SU-DHL-6 (cell line): Measurements from ENCODE around the gene VTA1.
"Not testable (repeated sequence)": the region's sequence is repeated elsewhere in the genome, so short reads cannot be mapped to it uniquely, and the experiment has no call there.

Source experiments
- H2AFZ ChIP-seq: fragments of 200-600 bp; sonication (generic); 2 replicates; pipeline ENCODE4 v1.6.1; 2014; ENCODE audit warnings: low read depth, mild to moderate bottlenecking, moderate library complexity, mixed read lengths, antibody characterized with exemption, low read length; ENCODE audit not compliant: severe bottlenecking
- H3F3A ChIP-seq: fragments of 200-600 bp; shearing (Covaris generic); 2 replicates; pipeline ENCODE4 v1.6.0; 2016; ENCODE audit warnings: antibody characterized with exemption, mild to moderate bottlenecking; ENCODE audit not compliant: insufficient read depth
- H3K27ac ChIP-seq: fragments of 200-600 bp; sonication (generic); 2 replicates; pipeline ENCODE4 v1.5.1; 2016; ENCODE audit warnings: low read depth, mild to moderate bottlenecking, low read length, moderate library complexity, mixed read lengths
- H3K27me3 ChIP-seq: fragments of 200-600 bp; sonication (generic), shearing (Covaris generic); 2 replicates; pipeline ENCODE4 v1.6.0; 2014; ENCODE audit warnings: mild to moderate bottlenecking, low read length
- H3K36me3 ChIP-seq: fragments of 200-600 bp; sonication (generic); 2 replicates; pipeline ENCODE4 v1.6.1; 2014; ENCODE audit warnings: mild to moderate bottlenecking, low read length, mixed read lengths
- H3K4me2 ChIP-seq: fragments of 300-600, 200-600 bp; shearing (Covaris generic), sonication (generic); 2 replicates; pipeline ENCODE4 v1.6.0; 2014; ENCODE audit warnings: low read length, low read depth, mild to moderate bottlenecking; ENCODE audit not compliant: poor library complexity, severe bottlenecking
- H3K4me3 ChIP-seq: fragments of 200-600 bp; sonication (generic); 2 replicates; pipeline ENCODE4 v1.5.1; 2014; ENCODE audit warnings: antibody characterized with exemption, low read length, mild to moderate bottlenecking, mixed read lengths; ENCODE audit not compliant: insufficient read depth, poor library complexity, severe bottlenecking
- H3K79me2 ChIP-seq: fragments of 200-600 bp; sonication (generic); 2 replicates; pipeline ENCODE4 v1.6.1; 2014; ENCODE audit warnings: mild to moderate bottlenecking, low read length, moderate library complexity; ENCODE audit not compliant: insufficient read depth
- H3K9ac ChIP-seq: fragments of 200-600 bp; sonication (generic); 2 replicates; pipeline ENCODE4 v1.7.0; 2014; ENCODE audit warnings: mild to moderate bottlenecking, low read length
- H3K9me2 ChIP-seq: fragments of 200-600 bp; sonication (generic); replicated peaks from 2 replicates; pipeline ENCODE4 v1.6.1; 2014; ENCODE audit warnings: low read length; ENCODE audit not compliant: insufficient read depth
- H3K9me3 ChIP-seq: fragments of 200-600 bp; sonication (generic); 2 replicates; pipeline ENCODE4 v1.6.1; 2014; ENCODE audit warnings: low read length, mixed read lengths; ENCODE audit not compliant: insufficient read depth
- H4K20me1 ChIP-seq: fragments of 200-600 bp; sonication (generic); 2 replicates; pipeline ENCODE4 v1.6.1; 2014; ENCODE audit warnings: low read depth, mild to moderate bottlenecking, antibody characterized with exemption, low read length, moderate library complexity, mixed read lengths
- EZH2phosphoT487 ChIP-seq: fragments of 200-600 bp; sonication (generic), shearing (Covaris generic); conservative IDR thresholded peaks from 2 replicates; pipeline ENCODE4 v1.6.1; 2018; ENCODE audit warnings: mild to moderate bottlenecking, antibody characterized with exemption, low read length, moderate library complexity, mixed read lengths
- TF ChIP-seq, protein P1 (sequence below): fragments of 200-600 bp; sonication (generic); IDR thresholded peaks from one replicate; pipeline ENCODE4 v1.5.1; 2017; ENCODE audit warnings: antibody characterized with exemption, mild to moderate bottlenecking, low read length, moderate library complexity; ENCODE audit not compliant: insufficient read depth, poor library complexity, severe bottlenecking

VTA1 gene

DNA sequence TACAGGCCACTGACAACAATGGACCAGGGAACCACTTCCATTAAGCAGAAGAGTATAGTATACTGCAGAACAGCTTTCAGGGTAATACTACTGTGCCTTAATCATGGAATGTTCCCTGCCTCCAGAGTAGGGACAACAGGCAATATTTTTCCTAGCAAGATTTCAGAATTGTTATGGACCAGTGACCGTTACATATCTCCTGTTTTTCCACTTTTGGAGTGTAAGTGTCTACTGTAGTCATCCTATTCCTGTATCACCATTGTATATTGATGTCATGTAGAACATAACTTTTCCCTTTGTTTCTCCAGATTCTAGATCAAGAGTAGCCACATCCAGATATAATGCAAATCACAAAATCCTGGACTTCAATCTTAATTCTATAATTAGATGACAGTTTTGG lies 16.2 kb upstream of the VTA1 start:
- Histone ChIP-seq H2AFZ (no peak overlapping the region), H3K79me2 (no peaks in the 10 kb centered on the region), H3K27me3 (no peaks in the 10 kb centered on the region), H3K9me2 (no peaks in the 10 kb centered on the region), H3K36me3 (no peaks in the 10 kb centered on the region), H3F3A (no peaks in the 10 kb centered on the region), H3K27ac (no peak overlapping the region), H4K20me1 (no peaks in the 10 kb centered on the region), H3K9ac (no peak overlapping the region), H3K9me3 (no peaks in the 10 kb centered on the region), H3K4me3 (no peak overlapping the region), H3K4me2 (no peak overlapping the region)
- TF ChIP-seq EZH2phosphoT487 = no peak
- TF ChIP-seq, protein P1, sequence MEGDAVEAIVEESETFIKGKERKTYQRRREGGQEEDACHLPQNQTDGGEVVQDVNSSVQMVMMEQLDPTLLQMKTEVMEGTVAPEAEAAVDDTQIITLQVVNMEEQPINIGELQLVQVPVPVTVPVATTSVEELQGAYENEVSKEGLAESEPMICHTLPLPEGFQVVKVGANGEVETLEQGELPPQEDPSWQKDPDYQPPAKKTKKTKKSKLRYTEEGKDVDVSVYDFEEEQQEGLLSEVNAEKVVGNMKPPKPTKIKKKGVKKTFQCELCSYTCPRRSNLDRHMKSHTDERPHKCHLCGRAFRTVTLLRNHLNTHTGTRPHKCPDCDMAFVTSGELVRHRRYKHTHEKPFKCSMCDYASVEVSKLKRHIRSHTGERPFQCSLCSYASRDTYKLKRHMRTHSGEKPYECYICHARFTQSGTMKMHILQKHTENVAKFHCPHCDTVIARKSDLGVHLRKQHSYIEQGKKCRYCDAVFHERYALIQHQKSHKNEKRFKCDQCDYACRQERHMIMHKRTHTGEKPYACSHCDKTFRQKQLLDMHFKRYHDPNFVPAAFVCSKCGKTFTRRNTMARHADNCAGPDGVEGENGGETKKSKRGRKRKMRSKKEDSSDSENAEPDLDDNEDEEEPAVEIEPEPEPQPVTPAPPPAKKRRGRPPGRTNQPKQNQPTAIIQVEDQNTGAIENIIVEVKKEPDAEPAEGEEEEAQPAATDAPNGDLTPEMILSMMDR = no peak

DNA sequence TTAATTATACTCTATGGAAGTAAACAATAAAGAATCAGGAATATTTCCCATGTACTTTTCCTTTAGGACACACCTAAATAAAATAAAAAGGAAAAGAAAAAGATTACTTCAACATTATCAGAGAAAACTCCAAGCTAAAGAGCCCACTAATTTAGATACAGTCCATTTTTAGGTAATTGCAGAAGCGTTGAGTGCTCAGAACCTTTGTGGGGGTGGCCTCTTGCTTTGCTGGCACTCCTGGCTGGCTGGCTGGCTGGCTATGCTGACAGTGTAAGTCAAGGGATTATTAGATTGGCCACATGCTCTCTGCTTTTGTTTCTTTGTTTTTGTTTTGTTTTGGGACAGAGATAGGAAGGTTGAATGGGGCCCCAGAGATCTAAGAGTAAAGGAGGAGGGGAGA lies 14.4 kb upstream of the VTA1 start, which contains the start of gene GJE1:
TSS of gene GJE1 (plus strand) at position 301 of the 400 bp plus-strand sequence. CDS start 234 bp downstream, outside the sequence.
- Histone ChIP-seq H3K9me2 (no peaks in the 10 kb centered on the region), H4K20me1 (no peaks in the 10 kb centered on the region), H3K4me2 (no peak within 1 kb of the TSS), H3K9ac (no peak within 1 kb of the TSS), H3K9me3 (no peaks in the 10 kb centered on the region), H3K36me3 (no peaks in the 10 kb centered on the region), H3K27ac (no peak within 1 kb of the TSS), H3K4me3 (no peak within 1 kb of the TSS), H3K79me2 (no peaks in the 10 kb centered on the region), H2AFZ (no peak within 1 kb of the TSS), H3K27me3 (no peaks in the 10 kb centered on the region), H3F3A (no peaks in the 10 kb centered on the region)
- TF ChIP-seq EZH2phosphoT487 = no peak
- TF ChIP-seq, protein P1 = no peak

DNA sequence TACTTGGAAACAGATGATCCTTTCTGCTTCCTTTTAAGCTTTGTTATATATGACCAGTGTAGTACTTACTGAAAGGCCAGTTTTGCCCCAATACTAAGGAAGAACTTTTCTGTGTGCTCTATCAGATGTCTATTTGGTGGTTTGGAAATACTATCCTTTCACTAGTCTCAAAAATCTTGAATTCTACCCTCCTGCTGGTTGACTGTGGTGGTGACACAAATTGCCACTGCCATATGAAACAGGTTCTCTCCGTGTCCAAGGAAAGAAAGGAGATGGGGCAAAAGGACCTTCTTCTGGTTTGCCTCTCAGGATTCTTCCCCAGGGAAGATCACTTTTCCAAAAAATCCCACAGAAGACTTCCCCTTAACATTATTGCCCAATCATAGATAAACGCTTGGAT lies 8.2 kb upstream of the VTA1 start:
- H2AFZ ChIP-seq = no peak overlapping the region
- H3F3A ChIP-seq = no peaks in the 10 kb centered on the region
- no peaks in the 10 kb centered on the region for H4K20me1 ChIP-seq
- no peaks in the 10 kb centered on the region for H3K9me3 ChIP-seq
- H3K36me3 ChIP-seq = no peaks in the 10 kb centered on the region
- H3K79me2 ChIP-seq = no peaks in the 10 kb centered on the region
- H3K4me2 ChIP-seq = no peak overlapping the region
- H3K4me3 ChIP-seq = no peak overlapping the region
- H3K27ac ChIP-seq = no peak overlapping the region
- no peaks in the 10 kb centered on the region for H3K9me2 ChIP-seq
- TF ChIP-seq, protein P1 = no peak
- TF ChIP-seq EZH2phosphoT487 = no peak
- no peak overlapping the region for H3K9ac ChIP-seq
- H3K27me3 ChIP-seq = no peaks in the 10 kb centered on the region

DNA sequence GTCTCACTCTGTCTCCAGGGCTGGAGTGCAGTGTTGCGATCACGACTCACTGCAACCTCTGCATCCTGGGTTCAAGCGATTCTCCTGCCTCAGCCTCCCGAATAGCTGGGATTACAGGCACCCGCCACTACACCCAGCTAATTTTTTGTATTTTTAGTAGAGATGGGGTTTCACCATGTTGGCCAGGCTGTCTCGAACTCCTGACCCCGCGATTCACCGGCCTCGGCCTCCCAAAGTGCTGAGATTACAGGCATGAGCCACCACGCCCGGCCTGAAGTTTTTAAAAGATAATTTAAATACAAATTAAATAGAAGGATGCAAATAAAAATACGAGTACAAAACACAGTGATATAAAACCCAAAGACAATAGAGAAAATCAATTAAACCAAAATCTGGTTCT lies 5.5 kb upstream of the VTA1 start:
- H2AFZ ChIP-seq, H3K9me3 ChIP-seq, H3K9me2 ChIP-seq, H3K4me3 ChIP-seq, H3K27ac ChIP-seq, H3K79me2 ChIP-seq, H3K9ac ChIP-seq, H3F3A ChIP-seq, H4K20me1 ChIP-seq, H3K27me3 ChIP-seq, H3K4me2 ChIP-seq, H3K36me3 ChIP-seq: not testable (repeated sequence)
